Effector memory CD8-positive, alpha-beta T cell (primary cell): ENCODE results near the gene TOMM5.

Experiments
- ATAC-seq: fragments of 150-1000 bp; cut with Tn5 transposase; replicated peaks from 2 replicates; pipeline ENCODE4 v1.10.0; 2021; ENCODE audit warnings: mild to moderate bottlenecking, moderate library complexity
- DNase-seq, 3 experiments: peaks; one replicate each; pipeline ENCODE4 v3.0.0; 2021
- H3K27ac Mint-ChIP-seq, 2 donors: one replicate each; pipeline ENCODE4 v1.8.0; 2022; ENCODE audit warnings: mild to moderate bottlenecking in 2 of 2, mixed read lengths in 2 of 2, moderate library complexity in 2 of 2
- H3K27me3 Mint-ChIP-seq, 2 donors: one replicate each; pipeline ENCODE4 v1.8.0; 2022; ENCODE audit warnings: mixed read lengths in 2 of 2
- H3K36me3 Mint-ChIP-seq: one replicate; pipeline ENCODE4 v1.8.0; 2022; ENCODE audit warnings: mild to moderate bottlenecking, moderate library complexity, mixed read lengths; ENCODE audit not compliant: insufficient read depth
- H3K4me1 Mint-ChIP-seq, 2 donors: one replicate each; pipeline ENCODE4 v1.8.0; 2022; ENCODE audit warnings: low read depth in 2 of 2, mixed read lengths in 2 of 2
- H3K4me3 Mint-ChIP-seq, 2 donors: one replicate each; pipeline ENCODE4 v1.8.0; 2022; ENCODE audit warnings: mild to moderate bottlenecking in 2 of 2, mixed read lengths in 2 of 2, moderate library complexity in 2 of 2
- H3K9me3 Mint-ChIP-seq, 2 donors: one replicate each; pipeline ENCODE4 v1.8.0; 2022; ENCODE audit warnings: mixed read lengths in 2 of 2

TOMM5 gene

DNA sequence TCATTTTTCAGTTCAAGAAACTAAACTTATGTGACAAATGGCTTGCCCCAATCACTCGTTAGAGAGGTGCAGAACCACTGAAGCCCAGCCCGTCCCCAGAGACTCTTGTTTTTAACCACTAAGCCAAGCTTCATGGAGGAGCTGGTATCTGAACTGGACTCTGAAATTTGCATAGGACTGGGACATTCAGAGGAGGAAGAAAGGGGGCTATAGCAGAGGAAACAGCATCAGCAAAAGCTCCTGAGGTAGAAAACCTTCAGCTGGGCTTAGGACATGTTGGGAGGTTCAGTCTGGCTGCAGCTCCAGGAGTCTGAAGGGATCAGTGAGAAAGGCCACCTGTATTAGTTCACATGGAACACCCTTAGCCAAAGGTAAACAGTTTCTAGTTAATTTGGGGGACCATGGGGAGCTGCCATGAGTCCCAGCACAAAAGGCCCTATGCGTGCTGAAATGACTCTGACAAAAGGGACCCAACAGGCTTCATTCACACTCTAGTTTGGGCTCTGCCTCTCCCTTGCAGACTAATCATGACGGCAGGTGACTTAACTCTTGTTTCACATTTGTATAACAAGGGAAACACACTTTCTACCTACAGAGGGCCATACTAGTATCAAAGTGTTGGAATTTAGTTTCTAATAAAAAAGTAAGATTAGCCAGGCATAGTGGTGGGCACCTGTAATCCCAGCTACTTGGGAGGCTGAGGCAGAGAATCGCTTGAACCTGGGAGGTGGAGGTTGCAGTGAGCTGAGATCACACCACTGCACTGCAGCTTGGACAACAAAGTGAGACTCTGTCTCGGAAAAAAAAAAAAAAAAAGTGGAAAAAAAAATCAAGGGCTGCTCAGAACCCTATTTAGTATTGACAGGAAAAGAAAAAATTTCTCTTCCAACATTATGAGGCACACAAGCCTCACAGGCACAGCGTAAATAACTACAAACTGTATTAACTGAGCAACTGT lies 26.5 kb downstream of the TOMM5 start:
- H3K9me3 Mint-ChIP-seq, result no peaks in the 10 kb centered on the region
- H3K27me3 Mint-ChIP-seq, result no peaks in the 10 kb centered on the region
- no peak for ATAC-seq
- no peak overlapping the region for H3K4me3 Mint-ChIP-seq
- peaks cover 4% of the 10 kb centered on the region for H3K36me3 Mint-ChIP-seq
- H3K4me1 Mint-ChIP-seq, result no peaks in the 10 kb centered on the region
- H3K27ac Mint-ChIP-seq, result no peak overlapping the region
- DNase-seq, result no peak

DNA sequence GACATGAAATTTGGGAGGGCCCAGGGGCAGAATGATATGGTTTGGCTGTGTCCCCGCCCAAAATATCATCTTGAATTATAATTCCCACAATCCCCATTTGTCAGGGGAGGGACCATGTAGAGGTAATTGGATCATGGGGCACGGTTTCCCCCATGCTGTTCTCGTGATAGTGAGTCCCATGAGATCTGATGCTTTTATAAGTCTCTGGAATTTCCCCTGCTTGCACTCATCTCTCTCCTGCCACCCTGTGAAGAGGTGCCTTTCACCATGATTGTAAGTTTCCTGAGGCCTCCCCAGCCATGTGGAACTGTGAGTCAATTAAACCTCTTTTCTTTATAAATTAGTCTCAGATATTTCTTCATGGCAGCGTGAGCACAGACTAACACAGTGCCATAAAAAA lies 27.5 kb downstream of the TOMM5 start:
- Mint-ChIP-seq H3K27me3 (no peaks in the 10 kb centered on the region), H3K36me3 (peaks cover 4% of the 10 kb centered on the region), H3K4me3 (no peak overlapping the region), H3K9me3 (no peaks in the 10 kb centered on the region), H3K27ac (no peak overlapping the region), H3K4me1 (no peaks in the 10 kb centered on the region)
- DNase-seq, result no peak
- ATAC-seq, result no peak

DNA sequence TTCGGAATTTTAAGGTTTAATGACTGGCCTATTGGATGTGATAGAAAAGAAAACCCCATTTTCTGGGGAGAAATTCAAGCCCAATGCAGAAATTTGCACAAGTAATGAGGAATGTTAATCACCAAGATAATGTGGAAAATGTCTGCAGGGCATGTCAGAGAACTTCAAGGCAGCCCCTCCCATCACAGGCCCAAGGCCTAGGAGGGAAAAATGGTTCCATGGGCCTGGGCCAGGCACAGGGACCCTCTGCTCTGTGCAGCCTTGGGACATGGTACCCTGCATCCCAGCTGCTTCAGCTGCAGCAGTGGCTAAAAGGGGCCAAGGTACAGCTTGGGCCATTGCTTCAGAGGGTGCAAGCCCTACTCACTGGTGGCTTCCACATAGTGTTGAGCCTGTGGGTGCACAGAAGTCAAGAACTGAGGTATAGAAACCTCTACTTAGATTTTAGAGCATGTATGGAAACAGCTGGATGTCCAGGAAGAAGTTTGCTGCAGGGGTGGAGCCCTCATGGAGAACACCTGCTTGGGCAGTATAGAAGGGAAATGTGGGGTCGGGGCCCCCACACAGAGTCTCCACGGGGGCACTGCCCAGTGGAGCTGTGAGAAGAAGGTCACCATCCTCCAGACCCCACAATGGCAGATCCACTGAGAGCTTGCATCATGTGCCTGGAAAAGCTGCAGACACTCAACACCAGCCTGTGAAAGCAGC lies 28.4 kb downstream of the TOMM5 start:
- no peak overlapping the region for H3K4me3 Mint-ChIP-seq
- H3K27ac Mint-ChIP-seq, result no peak overlapping the region
- H3K27me3 Mint-ChIP-seq, result no peaks in the 10 kb centered on the region
- H3K36me3 Mint-ChIP-seq, result peaks cover 4% of the 10 kb centered on the region
- H3K4me1 Mint-ChIP-seq, result no peaks in the 10 kb centered on the region
- DNase-seq, result no peak
- no peaks in the 10 kb centered on the region for H3K9me3 Mint-ChIP-seq
- no peak for ATAC-seq

DNA sequence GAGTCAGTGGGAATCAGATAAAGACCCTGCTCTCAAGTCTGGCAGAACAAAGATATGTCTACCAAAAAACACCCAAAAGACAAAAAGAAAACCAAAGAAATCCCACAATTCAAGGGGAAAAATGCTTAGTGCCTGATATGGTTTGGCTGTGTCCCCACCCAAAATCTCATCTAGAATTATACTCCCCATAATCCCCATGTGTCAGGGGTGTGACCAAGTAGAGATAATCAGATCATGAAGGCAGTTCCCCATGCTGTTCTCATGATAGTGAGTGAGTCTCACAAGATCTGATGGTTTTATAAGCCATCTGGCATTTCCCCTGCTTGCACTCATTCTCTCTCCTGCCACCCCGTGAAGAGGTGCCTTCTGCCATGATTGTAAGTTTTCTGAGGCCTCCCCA lies 29.6 kb downstream of the TOMM5 start:
- Mint-ChIP-seq H3K9me3 (no peaks in the 10 kb centered on the region), H3K4me1 (no peaks in the 10 kb centered on the region), H3K27me3 (no peaks in the 10 kb centered on the region), H3K36me3 (peaks cover 4% of the 10 kb centered on the region), H3K27ac (no peak overlapping the region), H3K4me3 (no peak overlapping the region)
- ATAC-seq, result no peak
- DNase-seq, result no peak

DNA sequence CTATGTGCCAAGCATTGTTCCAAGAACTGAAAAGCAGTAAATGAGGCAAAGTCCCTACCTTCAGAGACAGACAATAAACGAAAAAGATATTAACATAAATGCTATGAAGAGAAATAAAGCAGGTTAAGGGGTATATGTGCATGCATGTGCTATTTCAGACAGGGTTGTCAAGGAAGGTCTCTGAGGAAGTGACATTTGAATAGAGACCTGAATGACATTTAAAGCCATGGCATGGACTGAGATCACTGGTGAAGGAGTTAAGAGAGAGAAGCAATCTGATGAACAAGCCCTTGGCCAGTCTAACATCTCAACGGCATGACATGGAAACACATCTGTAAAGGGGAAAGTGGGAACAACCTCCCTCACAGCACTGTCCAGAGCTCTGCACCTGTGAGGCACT lies 30.7 kb downstream of the TOMM5 start:
- Mint-ChIP-seq H3K9me3 (no peaks in the 10 kb centered on the region), H3K27me3 (no peaks in the 10 kb centered on the region), H3K4me3 (no peak overlapping the region), H3K36me3 (peaks cover 4% of the 10 kb centered on the region), H3K27ac (no peak overlapping the region), H3K4me1 (no peaks in the 10 kb centered on the region)
- DNase-seq (no peak), ATAC-seq (no peak)

DNA sequence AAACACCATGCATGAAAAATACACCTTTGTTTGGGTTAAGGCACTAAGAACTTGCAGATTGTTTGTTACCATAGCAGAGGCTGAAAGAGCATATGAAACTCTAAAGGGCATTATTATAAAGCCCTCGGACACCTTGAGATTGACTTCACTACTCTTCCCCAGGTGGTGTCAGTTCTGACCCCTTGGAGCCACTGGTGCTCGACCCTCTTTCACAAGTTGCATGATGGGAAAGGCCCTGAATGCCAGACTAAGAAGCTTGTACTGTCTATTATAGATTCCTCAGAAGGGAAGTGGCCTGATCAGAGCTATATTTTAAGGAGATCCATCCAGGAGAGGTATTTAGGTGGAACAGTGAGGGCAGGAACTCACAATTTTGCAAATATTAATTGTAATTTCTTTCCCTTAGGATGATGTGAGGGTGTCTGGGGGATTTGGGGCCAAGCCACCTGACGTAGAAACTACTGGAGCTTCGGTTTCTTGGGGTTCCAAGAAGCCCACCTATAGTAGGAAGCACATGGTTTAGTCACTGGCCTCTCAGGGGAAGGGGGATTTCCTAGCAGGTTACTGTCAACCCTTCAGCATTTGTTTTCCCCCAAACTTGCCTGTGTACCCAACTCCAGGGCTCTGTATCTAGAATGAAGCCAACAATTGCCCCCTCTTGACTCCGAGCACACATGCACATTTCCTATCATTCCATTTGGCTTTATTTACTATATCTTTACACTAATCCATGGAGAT lies 32.4 kb downstream of the TOMM5 start:
- H3K4me1 Mint-ChIP-seq, result no peaks in the 10 kb centered on the region
- no peaks in the 10 kb centered on the region for H3K36me3 Mint-ChIP-seq
- H3K4me3 Mint-ChIP-seq, result no peak overlapping the region
- no peaks in the 10 kb centered on the region for H3K9me3 Mint-ChIP-seq
- ATAC-seq, result no peak
- H3K27me3 Mint-ChIP-seq, result no peaks in the 10 kb centered on the region
- no peak overlapping the region for H3K27ac Mint-ChIP-seq
- no peak for DNase-seq

DNA sequence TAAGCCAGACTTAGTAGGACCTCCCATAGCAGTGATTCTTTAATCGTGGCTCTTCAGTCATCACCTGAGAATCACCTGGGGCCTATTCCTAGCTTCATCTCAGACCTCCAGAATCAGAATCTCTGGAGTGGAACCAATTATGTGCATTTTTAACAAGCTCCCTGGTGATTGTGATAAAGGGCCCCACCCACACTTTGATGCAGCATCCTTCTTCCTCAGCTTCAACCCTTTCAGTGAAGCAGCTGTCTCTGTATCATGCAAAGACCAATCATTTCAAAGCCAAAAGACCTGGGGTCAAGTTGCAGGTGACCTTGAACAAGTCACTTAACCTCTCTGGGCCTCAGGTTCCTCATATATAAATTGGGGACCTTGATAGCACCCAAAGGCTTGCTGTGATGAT lies 33.3 kb downstream of the TOMM5 start:
- no peaks in the 10 kb centered on the region for H3K36me3 Mint-ChIP-seq
- H3K4me1 Mint-ChIP-seq, result no peaks in the 10 kb centered on the region
- H3K9me3 Mint-ChIP-seq, result no peaks in the 10 kb centered on the region
- no peak for DNase-seq
- H3K4me3 Mint-ChIP-seq, result no peak overlapping the region
- no peak overlapping the region for H3K27ac Mint-ChIP-seq
- H3K27me3 Mint-ChIP-seq, result no peaks in the 10 kb centered on the region
- no peak for ATAC-seq

DNA sequence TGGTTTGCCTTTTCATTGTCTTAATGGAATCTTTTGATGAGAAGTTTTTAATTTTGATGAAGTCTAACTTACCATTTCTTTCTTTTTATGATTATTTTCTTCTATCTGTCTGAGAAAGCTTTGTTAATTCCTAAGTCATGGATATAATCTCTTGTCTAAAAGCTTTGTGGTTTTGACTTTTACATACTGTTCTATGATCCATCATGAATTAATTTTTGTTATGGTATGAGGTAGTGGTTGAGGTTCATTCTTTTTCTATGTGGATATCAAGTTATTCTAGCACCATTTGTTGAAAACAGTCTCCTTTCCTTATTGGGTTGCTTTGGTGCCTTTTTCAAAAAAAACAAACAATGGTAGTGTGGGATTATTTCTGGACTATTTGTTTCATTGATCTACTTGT lies 36.6 kb downstream of the TOMM5 start:
- no peak for ATAC-seq
- H3K27ac Mint-ChIP-seq, result no peak overlapping the region
- H3K36me3 Mint-ChIP-seq, result no peaks in the 10 kb centered on the region
- H3K27me3 Mint-ChIP-seq, result no peaks in the 10 kb centered on the region
- no peak overlapping the region for H3K4me3 Mint-ChIP-seq
- H3K4me1 Mint-ChIP-seq, result no peaks in the 10 kb centered on the region
- no peaks in the 10 kb centered on the region for H3K9me3 Mint-ChIP-seq
- no peak for DNase-seq

DNA sequence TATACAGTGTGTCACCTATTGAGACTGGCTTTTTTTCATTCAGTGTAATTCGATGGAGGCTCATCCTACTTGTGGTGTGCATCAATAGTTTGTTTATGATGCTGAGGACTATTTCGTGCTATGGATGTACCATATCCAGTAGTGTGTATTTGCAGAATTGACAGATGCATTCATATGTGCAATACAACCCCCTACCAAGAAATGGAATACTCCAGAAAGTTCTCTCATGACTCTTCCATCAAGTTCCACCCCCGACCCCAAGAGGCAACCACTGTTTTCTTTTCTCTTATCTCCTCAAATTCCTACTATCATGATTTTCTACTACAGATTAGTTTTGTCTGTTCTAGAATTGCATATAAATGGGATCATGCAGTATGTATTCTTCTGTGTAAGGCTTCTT lies 38.1 kb downstream of the TOMM5 start:
- Mint-ChIP-seq H3K9me3 (no peaks in the 10 kb centered on the region), H3K4me3 (no peak overlapping the region), H3K36me3 (no peaks in the 10 kb centered on the region), H3K27me3 (no peaks in the 10 kb centered on the region), H3K4me1 (no peaks in the 10 kb centered on the region), H3K27ac (no peak overlapping the region)
- ATAC-seq (no peak), DNase-seq (no peak)

DNA sequence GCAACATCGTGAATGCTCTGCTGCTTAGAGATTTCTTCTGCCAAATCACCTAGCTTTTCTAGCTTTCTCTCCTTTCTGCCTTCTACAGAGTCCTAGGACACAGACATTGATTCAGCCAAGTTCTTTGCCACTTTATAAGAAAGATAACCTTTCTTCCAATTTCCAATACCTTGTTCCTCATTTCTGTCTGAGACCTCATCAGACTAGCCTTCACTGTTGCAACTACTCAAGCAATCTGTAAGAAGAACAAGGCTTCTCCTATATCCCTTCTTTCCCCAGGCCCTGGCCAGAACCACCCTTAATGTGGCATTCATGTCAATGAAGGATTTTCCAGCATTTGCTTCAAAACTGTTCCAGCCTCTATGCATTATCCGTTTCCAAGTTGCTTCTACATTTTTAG lies 40.5 kb downstream of the TOMM5 start:
- no peak for DNase-seq
- no peak overlapping the region for H3K4me3 Mint-ChIP-seq
- ATAC-seq, result no peak
- H3K4me1 Mint-ChIP-seq, result no peaks in the 10 kb centered on the region
- H3K27me3 Mint-ChIP-seq, result no peaks in the 10 kb centered on the region
- H3K27ac Mint-ChIP-seq, result peak overlapping the region in 1 of 2 donors; percentile 22
- H3K9me3 Mint-ChIP-seq, result no peaks in the 10 kb centered on the region
- no peaks in the 10 kb centered on the region for H3K36me3 Mint-ChIP-seq

DNA sequence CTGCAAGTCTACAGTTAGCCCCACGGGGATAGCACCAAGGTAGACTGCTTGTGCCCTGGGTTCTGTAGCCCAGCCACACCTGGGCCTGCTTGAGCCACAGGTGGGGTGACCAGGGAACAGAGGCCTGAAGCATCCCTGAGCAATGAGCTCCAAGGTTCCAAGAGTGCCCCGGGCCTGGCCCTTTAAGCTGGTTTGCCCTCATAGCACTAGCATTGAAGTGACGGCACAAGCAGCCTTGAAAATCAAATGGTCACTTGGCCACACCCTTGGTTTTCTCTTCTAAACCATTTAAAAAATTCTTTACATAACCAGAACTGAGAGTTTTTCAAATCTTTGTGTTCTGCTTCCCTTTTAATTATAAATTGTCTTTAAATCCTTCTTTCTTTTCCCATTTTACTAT lies 40.9 kb downstream of the TOMM5 start:
- H3K27ac Mint-ChIP-seq, result peak overlapping the region in 1 of 2 donors; percentile 22
- no peak for ATAC-seq

DNA sequence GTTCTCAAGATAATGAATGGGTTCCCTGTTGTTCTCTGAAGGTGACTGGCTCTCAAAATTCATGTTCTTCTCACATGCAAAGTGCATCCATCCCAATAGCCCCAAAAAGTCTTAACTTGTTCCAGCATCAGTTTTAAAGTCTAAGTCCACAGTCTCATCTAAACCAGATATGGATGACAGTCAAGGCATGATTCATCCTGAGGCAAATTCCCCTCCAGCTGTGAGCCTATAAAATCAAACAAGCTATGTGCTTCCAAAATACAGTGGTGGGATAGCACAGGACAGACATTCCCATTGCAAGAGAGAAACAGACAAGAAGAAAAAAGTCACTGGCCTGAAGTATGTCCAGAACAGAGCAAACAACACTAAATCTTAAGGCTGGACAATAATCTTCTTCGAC lies 41.6 kb downstream of the TOMM5 start:
- H3K27me3 Mint-ChIP-seq, result no peaks in the 10 kb centered on the region
- no peaks in the 10 kb centered on the region for H3K9me3 Mint-ChIP-seq
- no peak overlapping the region for H3K27ac Mint-ChIP-seq
- DNase-seq (no peak), ATAC-seq (no peak)
- H3K36me3 Mint-ChIP-seq, result peaks cover 1% of the 10 kb centered on the region
- no peaks in the 10 kb centered on the region for H3K4me1 Mint-ChIP-seq
- H3K4me3 Mint-ChIP-seq, result no peak overlapping the region

More for the DNA sequence above, 40.9 kb downstream of the TOMM5 start:
- Mint-ChIP-seq H3K4me3 (no peak overlapping the region), H3K27me3 (no peaks in the 10 kb centered on the region), H3K4me1 (no peaks in the 10 kb centered on the region), H3K9me3 (no peaks in the 10 kb centered on the region), H3K36me3 (no peaks in the 10 kb centered on the region)
- no peak for DNase-seq

DNA sequence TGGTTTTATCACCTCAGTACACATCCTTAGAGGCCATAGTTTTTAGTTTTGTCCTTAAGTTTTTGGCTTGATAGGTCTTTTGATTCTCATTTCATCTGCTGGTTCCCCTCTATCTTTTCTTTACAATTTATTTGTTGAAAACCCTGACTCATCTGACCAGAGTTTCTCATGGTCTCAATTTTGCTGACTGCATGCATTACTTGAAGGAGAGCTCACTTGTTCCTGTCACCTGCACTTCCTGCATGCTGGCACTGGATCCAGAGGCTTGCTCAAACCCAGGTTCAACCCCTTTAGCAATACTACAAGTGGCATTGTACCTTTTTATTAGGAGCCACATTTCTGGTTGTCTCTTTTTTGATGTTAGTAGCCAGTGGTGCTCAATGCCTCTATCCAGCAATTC lies 42.9 kb downstream of the TOMM5 start:
- DNase-seq (no peak), ATAC-seq (no peak)
- Mint-ChIP-seq H3K36me3 (peaks cover 2% of the 10 kb centered on the region), H3K27me3 (no peaks in the 10 kb centered on the region), H3K9me3 (no peaks in the 10 kb centered on the region), H3K27ac (no peak overlapping the region), H3K4me1 (no peaks in the 10 kb centered on the region), H3K4me3 (no peak overlapping the region)
